ENCODE results near the gene ICAM5.

Gene ICAM5

GRCh38 chr19:10315335-10316214 lies 25.8 kb downstream of the ICAM5 start, which contains the start of gene FDX2:
FDX2 (minus strand) TSS chr19:10316015; CDS start chr19:10315996, 19 bp downstream.
- H3K4me3 ChIP-seq (ENCODE audit: low read length): peak within 1 kb of the TSS; percentile 64
- no peak for TF ChIP-seq ZNF274 (IDR thresholded peaks at IDR 0.05; ENCODE audit: low read depth, low read length)

GRCh38 chr19:10316229-10317044 lies 26.7 kb downstream of the ICAM5 start:
- H3K4me3 ChIP-seq (ENCODE audit: low read length): no peak overlapping the region; the same call in 1 of the 2 replicates
- no peak for TF ChIP-seq ZNF274 (IDR thresholded peaks at IDR 0.05; ENCODE audit: low read depth, low read length)

GRCh38 chr19:10317045-10317856 lies 27.5 kb downstream of the ICAM5 start:
- H3K4me3 ChIP-seq (ENCODE audit: low read length): no peak overlapping the region
- TF ChIP-seq ZNF274 (IDR thresholded peaks at IDR 0.05; ENCODE audit: low read depth, low read length): no peak

- TF ChIP-seq ZNF274 (IDR thresholded peaks at IDR 0.05; ENCODE audit: low read depth, low read length): no peak
- no peak overlapping the region for H3K4me3 ChIP-seq (ENCODE audit: low read length)
Observed at GRCh38 chr19:10317857-10318462, 28.2 kb downstream of the ICAM5 start.

- TF ChIP-seq ZNF274 (IDR thresholded peaks at IDR 0.05; ENCODE audit: low read depth, low read length): no peak
- no peak overlapping the region for H3K4me3 ChIP-seq (ENCODE audit: low read length)
Observed at GRCh38 chr19:10318807-10319682, 29.3 kb downstream of the ICAM5 start.

GRCh38 chr19:10320602-10321416 lies 31.1 kb downstream of the ICAM5 start:
- TF ChIP-seq ZNF274 (IDR thresholded peaks at IDR 0.05; ENCODE audit: low read depth, low read length): no peak
- H3K4me3 ChIP-seq (ENCODE audit: low read length): no peak overlapping the region

- H3K4me3 ChIP-seq (ENCODE audit: low read length): no peak overlapping the region
- TF ChIP-seq ZNF274 (IDR thresholded peaks at IDR 0.05; ENCODE audit: low read depth, low read length): no peak
Observed at GRCh38 chr19:10321417-10321797, 31.7 kb downstream of the ICAM5 start.

- TF ChIP-seq ZNF274 (IDR thresholded peaks at IDR 0.05; ENCODE audit: low read depth, low read length): no peak
- no peak overlapping the region for H3K4me3 ChIP-seq (ENCODE audit: low read length)
Observed at GRCh38 chr19:10321874-10322835, 32.4 kb downstream of the ICAM5 start.

- no peak for TF ChIP-seq ZNF274 (IDR thresholded peaks at IDR 0.05; ENCODE audit: low read depth, low read length)
Observed at GRCh38 chr19:10325732-10326131, 36.0 kb downstream of the ICAM5 start.

GRCh38 chr19:10327793-10328192 lies 38.0 kb downstream of the ICAM5 start:
- no peak for TF ChIP-seq ZNF274 (IDR thresholded peaks at IDR 0.05; ENCODE audit: low read depth, low read length)
- no peak overlapping the region for H3K4me3 ChIP-seq (ENCODE audit: low read length)

More at GRCh38 chr19:10325732-10326131, 36.0 kb downstream of the ICAM5 start:
- no peak overlapping the region for H3K4me3 ChIP-seq (ENCODE audit: low read length)
